Measurements from ENCODE around the gene TCFL5. TPM values are rescaled to one million over a fixed set of nuclear protein-coding genes. Genes with fewer than 3 reads are reported as not detected.
"Not testable (repeated sequence)": the region's sequence is repeated elsewhere in the genome, so short reads cannot be mapped to it uniquely, and the experiment has no call there.

Gene TCFL5
- total RNA-seq, 1 donor from 2014 or later = 17.4 TPM

DNA sequence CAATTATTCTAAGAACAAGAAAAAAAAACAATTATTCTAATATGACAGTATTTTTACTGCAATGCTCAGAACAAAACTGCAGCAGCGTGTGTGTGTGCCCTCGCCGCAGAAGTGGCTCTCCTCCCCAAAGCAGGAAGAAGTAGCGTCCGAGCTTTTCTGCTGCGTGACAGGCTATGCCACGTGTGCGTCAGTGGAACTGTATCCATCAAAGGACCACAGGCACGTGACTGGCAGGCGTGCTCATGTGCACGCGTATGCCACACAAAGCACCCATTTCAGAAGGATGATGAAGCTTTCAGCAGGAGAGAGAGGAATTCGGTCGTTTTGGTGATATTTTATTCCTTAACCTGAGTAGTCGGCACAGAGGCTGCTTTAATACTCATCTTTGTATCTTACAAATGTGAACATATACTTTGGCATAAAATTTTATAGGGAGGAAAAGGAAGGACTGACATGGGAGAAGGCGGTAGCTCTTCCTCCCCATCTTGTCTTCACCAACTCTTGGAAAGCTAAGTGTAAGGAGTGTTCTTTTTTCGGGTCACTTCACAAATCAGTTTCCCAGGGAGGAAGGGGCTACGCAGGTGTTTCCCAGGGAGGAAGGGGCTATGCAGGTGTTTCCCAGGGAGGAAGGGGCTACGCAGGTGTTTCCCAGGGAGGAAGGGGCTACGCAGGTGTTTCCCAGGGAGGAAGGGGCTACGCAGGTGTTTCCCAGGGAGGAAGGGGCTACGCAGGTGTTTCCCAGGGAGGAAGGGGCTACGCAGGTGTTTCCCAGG lies 3.4 kb downstream of the TCFL5 start:
- no peak for DNase-seq (ENCODE audit: extremely low read depth, low read depth, low spot score)

DNA sequence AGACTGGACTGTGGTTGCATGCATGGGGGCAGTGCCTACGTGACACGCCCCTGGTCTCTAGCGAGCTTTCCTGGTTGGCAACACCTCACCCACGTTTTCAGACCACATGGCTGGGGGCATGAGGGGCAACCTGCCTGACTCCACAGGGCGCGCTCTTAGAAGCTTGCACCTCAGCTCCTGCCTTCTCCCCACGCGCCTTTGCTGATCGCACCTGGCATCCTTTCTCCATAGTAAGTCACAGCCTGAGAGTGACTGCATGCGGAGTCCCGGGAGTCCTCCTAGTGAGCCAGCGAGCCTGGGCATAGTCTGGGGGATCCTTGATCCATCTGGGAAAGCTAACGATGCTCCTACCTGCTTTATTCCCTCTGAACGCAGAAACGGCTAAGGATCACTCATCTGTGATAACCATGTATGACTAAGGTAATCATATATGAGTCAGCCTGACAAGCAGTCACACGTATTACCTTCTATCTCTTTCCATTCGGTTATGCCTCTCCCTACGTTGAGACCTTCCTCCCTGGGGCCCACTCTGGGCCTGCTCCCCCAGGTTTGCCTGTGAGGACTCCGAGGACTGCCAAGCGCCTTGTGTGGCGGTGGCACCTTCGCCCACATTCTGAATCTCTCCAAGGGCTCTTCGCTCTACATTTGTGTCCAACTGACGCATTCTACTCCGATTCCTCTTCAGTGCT lies 4.5 kb downstream of the TCFL5 start:
- DNase-seq (ENCODE audit: extremely low read depth, low read depth, low spot score) = no peak

DNA sequence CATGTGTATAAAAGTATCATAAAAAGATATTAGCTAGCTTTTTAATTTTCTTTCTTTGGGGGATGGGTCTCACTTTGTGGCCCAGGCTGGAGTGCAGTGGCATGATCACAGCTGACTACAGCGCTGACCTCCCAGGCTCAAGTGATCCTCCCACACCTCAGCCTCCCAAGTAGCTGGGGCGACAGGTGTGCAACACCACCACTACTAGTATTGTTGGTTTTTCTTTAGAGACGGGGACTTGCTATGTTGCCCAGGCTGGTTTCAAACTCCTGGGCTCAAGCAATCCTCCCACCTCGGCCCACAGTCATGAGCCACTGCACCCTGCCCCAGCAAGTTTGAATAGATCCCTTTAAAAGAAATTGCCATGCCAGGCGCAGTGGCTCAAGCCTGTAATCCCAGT lies 6.5 kb downstream of the TCFL5 start:
- DNase-seq (ENCODE audit: extremely low read depth, low read depth, low spot score) = no peak

DNA sequence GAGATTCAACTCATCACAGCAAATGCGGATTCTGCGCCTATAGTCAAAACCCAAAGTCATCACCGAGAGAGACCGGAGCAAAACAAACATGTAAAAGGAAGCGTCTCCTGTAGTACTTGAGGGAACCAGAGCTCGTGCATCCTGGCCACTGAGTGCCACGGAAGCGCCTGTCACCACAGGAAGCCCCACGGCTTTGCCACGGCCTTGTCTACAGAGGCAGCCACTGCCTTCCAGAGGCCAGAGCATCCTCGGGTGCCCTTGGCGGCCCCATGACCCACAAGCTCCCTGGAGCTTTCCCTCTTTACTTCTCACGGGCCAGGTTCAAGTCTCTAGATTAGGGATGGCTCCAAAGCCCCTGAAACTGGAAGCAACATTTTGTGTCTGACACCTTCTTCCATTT lies 7.5 kb downstream of the TCFL5 start:
- no peak for DNase-seq (ENCODE audit: extremely low read depth, low read depth, low spot score)

DNA sequence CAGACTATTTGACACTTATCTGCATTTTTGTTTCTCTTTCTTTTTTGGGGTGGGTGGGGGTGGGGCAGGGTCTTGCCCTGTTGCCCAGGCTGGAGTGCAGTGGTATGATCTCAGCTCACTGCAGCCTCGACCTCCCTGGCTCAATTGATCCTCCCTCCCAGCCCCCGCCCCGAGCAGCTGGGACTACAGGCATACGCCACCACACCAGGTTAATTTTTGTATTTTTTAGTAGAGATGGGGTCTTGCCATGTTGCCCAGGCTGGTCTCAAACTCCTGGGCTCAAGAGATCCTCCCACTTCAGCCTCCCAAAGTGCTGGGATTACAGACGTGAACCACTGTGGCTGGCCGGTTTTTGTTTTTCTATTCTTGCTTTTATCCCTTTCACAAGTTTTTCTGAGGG lies 8.3 kb downstream of the TCFL5 start:
- not testable (repeated sequence) for DNase-seq (ENCODE audit: extremely low read depth, low read depth, low spot score)

DNA sequence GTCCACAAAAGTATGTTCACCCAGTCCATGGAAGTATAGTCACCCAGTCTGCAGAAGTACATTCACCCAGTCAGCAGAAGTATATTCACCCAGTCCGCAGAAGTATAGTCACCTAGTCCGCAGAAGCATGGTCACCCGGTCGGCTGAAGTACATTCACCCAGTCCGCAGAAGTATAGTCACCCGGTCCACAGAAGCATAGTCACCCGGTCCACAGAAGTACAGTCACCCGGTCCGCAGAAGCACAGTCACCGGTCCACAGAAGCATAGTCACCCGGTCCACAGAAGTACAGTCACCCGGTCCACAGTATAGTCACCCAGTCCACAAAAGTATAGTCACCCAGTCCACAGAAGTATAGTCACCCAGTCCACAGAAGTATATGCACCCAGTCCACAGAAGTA lies 8.8 kb downstream of the TCFL5 start:
- no peak for DNase-seq (ENCODE audit: extremely low read depth, low read depth, low spot score)

DNA sequence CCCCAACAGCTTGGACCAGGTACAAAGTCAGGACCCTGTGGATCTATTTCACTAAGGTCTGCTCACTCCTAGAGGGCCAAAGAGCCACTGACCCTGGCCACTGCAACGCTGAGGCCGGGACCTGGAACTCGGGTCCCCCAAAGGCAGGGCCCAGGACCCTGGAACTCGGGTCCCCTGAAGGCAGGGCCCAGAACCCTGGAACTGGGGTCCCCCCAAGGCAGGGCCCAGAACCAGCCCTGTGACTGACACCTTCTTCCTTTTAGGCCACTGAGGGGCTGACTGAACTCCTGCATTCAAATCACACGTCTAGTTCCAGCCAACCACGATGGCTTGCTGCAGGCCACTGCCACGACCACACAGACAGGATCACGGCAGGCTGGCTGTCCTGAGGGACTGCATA lies 9.4 kb downstream of the TCFL5 start:
- no peak for DNase-seq (ENCODE audit: extremely low read depth, low read depth, low spot score)

DNA sequence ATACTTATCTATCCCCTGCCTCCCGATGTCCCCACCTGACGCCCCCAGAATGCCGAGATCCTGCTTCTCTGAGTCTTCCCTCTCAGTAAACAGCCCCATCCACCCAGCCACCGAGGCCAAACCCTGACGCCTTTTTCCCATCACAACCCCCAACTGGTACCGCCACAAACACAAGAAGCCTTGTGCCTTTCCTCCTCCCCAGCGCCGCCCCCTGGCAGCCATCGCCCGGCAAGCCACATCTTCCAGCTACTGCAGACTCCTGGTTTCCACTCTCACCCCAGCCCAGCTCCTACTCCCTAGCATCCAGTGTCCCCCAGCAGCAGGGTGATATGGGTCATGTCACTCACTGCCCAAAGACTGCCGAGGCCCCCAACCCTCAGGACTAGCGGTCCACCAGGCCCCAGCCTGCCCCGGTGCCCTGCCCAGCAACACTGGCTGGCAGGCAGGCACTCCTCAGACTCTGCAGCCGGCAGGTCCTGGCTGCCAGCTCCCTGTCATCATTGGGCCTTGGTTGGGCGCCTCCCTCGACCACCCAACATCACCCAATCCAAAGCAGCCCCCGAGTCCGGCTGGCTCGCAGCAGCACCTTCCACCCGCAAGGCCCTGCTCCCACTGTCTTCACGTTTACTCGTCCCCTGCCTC lies 11.2 kb downstream of the TCFL5 start:
- DNase-seq (ENCODE audit: extremely low read depth, low read depth, low spot score) = no peak

DNA sequence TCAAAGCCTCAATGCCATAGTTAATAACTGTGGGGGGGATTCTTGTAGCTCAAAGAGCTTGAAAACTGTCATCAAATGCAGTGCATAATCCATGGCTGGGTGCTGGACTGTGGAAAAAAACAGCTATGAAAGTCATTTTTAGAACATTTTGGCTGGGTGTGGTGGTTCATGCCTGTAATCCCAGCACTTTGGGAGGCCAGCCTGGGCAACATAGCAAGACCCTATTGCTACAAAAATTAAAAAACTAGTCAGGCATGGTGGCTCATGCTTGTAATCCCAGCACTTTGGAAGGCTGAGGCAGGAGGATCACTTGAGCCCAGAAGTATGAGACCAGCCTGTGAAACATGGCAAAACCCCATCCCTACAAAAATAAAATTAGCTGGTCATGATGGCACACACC lies 12.2 kb downstream of the TCFL5 start:
- DNase-seq (ENCODE audit: extremely low read depth, low read depth, low spot score) = no peak

DNA sequence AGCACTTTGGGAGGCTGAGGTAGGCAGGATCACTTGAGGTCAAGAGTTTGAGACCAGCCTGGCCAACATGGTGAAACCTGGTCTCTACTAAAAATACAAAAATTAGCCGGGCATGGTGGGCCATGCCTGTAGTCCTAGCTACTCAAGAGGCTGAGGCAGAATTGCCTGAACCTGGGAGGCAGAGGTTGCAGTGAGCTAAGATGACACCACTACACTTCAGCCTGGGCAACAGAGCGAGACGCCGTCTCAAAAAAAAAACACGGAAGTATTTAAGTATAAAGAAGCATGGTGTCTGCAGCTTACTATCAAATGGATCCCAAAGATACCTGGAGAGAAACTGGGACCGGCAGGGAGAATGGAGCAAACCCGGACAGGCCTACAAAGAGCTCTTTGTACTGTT lies 12.7 kb downstream of the TCFL5 start:
- not testable (repeated sequence) for DNase-seq (ENCODE audit: extremely low read depth, low read depth, low spot score)

DNA sequence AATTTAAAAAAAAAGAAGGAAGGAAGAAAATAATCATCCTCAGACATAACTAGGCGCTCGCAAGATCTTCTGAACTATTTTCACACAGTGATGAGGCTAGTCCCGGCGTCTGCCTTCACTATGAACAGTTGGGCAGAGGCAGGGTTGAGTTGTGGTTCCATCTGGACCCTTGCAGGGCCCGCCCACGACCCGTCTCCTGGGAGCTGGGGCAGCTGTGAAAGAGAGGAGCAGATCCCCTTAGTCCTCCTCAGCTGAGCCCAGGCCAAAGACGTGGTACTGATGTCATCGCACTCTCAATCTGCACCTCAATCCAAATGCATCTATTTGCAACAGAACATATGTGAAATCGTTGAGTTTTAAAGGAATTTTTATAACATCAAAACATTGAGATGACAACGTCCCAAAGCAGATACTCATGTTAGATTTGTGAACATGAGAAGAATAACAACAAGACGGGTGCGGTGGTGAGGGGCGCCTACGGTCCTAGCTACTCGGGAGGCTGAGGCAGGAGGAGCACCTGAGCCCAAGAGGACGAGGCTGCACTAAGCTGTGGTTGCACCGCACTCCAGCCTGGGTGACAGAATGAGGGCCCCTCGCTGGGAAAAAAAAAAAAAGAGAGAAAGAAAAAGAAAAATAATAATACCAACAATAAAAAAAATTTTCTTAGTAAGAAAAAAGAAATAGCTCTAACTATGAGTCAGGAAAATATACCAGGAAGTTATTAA lies 15.3 kb downstream of the TCFL5 start:
- no peak for DNase-seq (ENCODE audit: extremely low read depth, low read depth, low spot score)

DNA sequence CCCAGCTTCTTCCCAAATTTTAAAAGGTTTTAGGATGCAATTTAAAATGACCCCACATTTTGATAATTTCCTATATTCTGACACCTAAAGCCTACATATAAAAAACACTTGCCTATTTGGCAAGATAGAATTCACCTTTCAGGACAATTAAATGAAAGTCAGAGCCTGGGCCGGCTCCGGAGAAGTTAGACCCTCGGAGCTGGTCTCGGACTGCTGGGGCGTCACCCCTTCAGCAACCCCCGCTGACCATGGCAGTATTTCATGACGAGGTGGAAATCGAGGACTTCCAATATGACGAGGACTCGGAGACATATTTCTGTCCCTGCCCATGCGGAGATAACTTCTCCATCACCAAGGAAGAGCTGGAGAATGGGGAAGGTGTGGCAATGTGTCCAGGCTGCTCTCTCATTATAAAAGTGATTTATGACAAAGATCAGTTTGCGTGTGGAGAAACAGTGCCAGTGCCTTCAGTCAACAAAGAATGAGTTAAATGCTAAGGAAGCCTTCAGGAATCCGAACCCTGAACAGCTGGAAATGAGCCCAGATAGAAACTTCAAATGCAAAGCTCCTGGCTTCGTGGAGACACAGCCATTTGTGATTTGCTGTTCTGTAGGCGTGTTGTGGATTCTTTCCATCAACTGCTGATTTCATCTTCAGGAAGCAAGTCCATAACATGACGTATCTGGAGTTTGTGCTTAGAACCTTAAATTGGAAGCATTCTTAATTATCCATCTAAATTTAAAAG lies 16.0 kb downstream of the TCFL5 start:
- no peak for DNase-seq (ENCODE audit: extremely low read depth, low read depth, low spot score)

DNA sequence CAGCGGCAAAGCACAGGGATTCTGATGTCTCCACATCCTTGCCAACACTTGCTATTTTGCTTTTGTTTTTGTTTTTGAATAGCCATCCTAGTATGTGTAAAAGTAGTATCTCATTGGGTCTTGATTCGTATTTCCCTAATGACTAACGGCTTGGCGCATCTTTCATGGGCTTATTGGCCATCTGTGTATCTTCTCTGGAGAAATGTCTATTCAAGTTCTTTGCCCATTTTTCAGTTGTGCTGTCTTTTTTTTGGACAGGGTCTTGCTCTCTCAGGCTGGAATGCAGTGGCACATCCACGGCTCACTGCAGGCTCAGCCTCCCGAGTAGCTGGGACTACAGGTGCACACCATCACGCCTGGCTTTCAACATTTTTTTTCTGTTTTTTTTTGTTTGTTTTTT lies 17.4 kb downstream of the TCFL5 start:
- no peak for DNase-seq (ENCODE audit: extremely low read depth, low read depth, low spot score)

DNA sequence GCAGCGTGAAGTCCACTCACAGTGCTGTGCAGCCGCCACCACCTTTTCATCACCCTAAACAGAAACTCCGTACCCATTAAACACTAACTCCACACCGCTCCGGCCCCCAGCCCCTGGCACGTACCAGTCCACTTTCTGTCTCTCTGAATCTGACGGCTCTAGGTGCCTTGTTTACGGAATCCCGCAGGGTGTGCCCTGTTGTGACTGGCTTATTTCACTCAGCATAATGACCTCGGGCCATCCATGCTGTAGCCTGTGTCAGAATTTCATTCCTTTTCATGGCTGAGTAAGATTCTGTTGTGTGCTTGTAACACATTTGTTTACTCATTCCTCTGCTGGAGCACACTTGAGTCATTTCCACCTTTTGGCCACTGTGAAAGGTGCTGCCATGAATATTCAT lies 18.0 kb downstream of the TCFL5 start:
- DNase-seq (ENCODE audit: extremely low read depth, low read depth, low spot score) = no peak

DNA sequence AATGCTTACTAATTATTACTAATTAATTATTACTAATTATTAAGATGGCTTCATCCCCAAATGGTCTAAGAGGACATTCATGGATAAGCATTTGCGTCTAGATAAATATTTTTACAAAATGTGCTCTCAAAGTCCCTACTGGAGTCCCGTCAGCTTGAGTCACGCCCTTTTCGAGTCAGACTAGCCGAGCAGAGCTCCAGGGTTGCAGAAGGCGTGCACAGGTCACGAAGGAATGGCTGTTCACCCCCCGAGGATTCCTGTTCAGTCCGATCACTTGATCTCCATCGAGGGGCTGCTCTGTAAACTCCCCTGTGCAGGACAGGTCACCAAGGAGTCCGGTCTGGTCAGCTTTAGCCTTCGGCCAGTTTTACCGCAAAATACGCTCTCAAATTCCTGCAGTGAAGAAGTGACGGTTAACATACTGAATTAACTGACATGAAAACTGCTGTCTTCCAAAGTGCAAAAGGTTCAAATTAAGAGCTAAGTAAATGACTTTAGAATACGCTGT lies 19.9 kb downstream of the TCFL5 start:
- DNase-seq (ENCODE audit: extremely low read depth, low read depth, low spot score) = no peak

DNA sequence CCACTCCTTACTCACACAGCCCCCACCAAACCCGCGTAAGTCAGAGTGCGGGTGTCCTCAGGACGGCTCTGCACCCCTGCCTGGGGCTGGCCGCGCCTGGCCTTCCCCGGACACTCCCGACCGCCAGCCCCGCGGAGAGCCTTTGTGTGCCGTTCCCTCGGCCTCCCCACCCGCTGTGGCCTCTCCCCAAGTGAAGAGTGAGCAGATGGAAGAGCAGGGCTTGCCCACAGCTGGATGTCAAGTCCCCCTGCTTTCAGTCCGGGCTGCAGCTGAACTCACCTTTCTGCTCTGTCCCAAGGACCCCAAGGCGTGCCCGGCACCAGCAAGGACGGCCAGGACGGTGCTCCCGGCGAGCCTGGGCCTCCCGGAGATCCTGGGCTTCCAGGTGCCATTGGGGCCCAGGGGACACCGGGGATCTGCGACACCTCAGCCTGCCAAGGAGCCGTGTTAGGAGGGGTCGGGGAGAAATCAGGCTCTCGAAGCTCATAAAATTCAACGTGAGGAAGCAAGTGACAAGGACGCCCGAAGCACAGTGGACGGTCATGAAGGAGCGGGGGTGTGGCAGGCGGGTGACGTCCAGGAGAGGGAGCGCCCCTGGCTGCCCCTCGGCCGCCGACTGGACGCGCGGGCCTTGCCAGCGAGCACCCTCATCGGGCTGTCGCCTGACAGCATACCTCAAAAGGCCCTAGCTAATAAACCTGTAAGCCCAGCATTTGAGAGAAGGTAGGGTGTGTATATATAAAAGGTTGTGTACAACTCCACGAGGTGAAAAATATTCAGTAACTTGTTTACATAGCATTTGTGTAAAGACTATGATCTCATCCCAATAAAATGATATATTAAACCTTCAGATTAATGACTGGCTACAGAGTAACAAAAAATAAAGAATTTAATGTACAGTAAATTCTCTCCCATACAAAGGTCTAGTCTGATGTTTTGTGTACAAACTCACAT lies 21.1 kb downstream of the TCFL5 start:
- DNase-seq (ENCODE audit: extremely low read depth, low read depth, low spot score) = no peak

DNA sequence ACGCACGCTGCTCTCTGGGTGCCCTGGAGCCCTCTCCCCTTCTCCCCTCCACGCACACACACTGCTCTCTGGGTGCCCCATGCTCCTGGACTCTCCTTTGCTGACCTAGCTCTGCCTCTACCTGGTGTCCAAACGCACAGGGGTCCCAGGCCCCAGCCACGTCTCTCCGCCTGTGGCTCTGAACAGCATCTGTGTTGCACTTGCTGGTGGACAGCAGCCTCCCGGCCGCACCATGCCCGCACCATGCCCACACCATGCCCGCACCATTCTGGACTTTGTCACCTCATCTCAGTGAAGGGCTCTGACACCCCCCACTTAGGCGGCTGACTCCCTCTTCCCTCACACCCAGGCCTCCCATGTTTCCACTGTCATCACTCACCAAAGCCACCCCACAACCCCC lies 21.8 kb downstream of the TCFL5 start:
- no peak for DNase-seq (ENCODE audit: extremely low read depth, low read depth, low spot score)

DNA sequence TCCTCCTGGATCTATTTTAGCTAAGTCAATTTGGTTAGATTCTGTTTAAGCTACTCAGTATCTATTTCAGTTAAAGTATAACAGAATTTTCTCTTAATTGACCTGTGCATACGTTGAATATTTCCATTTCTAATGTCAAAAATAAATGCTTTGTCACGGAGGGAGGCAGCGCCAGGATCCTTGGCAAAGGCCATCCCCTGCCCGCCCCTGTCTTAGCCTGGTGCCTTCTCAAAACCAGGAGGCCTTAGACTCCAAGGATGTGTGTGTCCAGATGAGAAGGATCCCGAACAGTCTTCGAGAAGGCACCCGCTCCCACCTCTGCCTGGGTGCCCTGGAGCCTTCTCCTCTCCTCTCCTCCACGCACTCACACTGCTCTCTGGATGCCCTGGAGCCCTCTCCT lies 22.4 kb downstream of the TCFL5 start:
- no peak for DNase-seq (ENCODE audit: extremely low read depth, low read depth, low spot score)

DNA sequence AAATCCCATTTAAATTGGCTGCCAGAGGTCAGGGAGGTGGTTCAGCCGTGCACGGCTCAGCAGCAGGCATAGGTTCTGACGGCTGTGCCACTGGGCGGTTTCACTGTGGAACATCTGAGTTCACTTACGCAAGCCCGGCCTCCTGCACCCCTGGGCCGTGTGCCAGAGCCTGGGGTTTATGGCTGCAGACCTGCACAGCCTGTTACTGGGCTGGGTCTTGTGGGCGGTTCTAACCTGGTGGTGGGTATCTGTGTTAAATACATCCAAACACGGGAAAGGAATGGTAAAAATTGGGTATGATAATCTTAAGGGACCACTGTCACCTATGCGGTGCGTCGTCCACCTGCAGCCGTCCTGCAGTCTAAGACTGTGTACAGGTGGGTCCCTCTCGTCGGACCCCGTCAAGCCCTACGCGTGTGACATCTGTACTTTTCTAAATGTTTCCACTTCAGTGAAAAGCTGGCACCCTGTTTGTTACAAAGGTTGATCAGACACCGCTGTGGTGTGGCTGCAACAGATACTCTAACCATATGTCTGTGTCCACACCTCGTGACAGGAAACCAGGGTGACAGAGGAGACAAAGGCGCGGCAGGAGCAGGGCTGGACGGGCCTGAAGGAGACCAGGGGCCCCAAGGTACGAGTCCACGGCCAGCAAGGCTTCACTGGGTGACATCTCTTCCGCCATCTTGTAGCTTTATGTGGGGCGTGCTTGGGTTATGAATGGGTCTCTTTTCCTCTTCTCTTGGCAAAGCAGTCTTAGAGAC lies 23.3 kb downstream of the TCFL5 start:
- DNase-seq (ENCODE audit: extremely low read depth, low read depth, low spot score) = no peak

Measured in glomerular endothelial cell (primary cell).